CMK (cell line): ENCODE measurements around the gene TSC2.
"Not testable (repeated sequence)": the region's sequence is repeated elsewhere in the genome, so short reads cannot be mapped to it uniquely, and the experiment has no call there.

Experiments
- DNase-seq: peaks from one replicate; pipeline ENCODE4 v3.0.0-alpha.2; 2010; ENCODE audit warnings: low read depth

Gene TSC2

DNA sequence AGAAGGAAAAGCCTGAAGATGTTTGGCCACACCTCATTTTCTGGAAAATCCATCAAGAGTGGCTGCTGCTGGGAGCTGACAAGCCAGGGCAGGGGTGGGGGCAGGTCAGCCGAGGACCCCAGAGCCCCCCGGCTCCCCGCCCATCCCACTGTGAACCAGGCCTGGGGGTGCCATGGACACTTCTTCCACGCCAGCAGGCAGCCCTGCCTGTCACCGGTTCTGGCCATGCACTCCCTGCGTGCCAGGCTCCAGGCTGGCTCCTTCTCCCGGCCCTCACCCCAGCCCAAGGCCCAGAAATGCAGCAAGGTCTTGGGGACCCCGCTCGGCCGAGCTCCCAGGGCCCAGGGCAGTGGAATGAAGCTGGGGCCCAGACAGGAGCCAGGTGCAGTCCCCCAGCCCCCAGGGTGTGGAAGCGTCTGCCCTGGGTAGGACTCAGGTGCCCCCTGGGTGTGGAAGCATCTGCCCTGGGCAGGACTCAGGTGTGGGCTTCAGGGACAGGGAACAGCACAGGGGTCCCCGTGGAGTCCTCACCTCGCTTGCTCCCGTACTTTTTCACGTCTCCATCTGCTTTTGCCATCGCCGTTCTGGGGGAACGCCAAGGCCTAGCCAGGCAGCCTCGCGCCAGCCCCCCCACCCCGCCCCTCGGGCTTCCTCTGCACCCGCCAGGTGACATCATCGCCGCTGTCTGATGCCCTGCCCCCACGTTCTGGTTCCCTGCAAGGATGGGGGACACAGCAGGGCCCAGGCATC, 75.3 kb downstream of the TSC2 start:
- not testable (repeated sequence) for DNase-seq

GRCh38 chr16:2123706-2124376, 76.1 kb downstream of the TSC2 start:
- DNase-seq: not testable (repeated sequence)

GRCh38 chr16:2124377-2124693, 76.5 kb downstream of the TSC2 start:
- DNase-seq: not testable (repeated sequence)

GRCh38 chr16:2124694-2125444, 77.1 kb downstream of the TSC2 start:
- DNase-seq: not testable (repeated sequence)

- DNase-seq: not testable (repeated sequence)
Measured at GRCh38 chr16:2125609-2126008, 77.8 kb downstream of the TSC2 start.

DNA sequence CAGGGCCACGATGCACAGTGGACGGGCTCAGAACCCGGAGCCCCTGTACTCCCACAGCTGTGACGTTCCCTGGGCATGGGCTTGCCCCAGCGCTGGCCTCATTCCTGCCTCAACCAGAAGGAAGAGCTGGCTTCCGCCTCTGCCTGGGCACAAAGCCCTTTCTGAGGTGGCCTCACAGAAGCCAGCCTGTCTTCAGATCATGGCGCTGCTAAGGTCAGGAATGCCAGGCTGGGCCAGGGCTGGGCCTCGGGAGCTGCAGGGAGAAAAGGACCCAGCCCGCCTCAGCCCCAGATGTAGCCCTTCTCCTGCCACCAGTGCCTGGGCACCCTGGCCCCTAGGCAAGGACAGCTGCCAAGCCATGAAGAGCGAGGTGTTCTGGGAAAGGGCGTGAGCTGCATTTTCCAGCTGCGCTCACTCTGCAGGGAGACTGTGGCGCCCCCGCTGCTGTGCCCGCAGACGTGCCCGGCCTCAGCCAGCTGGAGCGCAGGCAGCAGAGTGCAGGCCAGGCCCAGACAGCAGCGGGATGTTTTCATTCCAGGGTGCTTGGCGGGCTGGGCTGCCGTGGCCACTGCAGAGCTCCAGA, 78.5 kb downstream of the TSC2 start:
- DNase-seq: not testable (repeated sequence)

DNA sequence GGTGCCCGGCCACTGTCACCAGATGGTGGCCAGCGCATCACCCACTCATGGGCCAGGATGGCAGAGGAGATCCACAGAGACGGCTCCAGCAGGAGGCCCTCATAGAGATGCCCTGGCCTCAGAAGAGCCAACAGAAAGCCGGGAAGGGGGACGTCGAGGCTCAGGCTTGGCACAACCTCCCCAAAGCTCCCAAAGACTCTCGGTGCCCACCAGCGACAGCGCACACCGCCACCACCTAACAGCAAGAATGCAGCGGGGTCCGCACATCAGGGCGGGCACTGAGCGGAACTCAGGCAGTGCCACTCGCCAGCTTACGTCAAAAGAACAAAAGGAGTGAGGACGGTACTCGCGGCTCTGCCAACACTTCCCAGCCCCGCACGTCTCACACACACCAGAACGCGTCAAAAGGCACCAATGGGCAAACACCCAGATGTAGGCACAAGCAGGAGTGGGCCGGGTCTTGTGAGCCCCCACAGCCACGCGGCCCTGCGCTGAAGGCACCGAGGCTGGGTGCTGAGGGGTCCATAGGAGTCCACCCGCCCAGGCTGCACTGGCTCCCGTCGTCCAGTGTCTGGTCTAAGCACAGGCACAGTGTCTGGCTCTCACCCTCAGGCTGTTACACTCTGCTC, 79.3 kb downstream of the TSC2 start:
- not testable (repeated sequence) for DNase-seq

DNA sequence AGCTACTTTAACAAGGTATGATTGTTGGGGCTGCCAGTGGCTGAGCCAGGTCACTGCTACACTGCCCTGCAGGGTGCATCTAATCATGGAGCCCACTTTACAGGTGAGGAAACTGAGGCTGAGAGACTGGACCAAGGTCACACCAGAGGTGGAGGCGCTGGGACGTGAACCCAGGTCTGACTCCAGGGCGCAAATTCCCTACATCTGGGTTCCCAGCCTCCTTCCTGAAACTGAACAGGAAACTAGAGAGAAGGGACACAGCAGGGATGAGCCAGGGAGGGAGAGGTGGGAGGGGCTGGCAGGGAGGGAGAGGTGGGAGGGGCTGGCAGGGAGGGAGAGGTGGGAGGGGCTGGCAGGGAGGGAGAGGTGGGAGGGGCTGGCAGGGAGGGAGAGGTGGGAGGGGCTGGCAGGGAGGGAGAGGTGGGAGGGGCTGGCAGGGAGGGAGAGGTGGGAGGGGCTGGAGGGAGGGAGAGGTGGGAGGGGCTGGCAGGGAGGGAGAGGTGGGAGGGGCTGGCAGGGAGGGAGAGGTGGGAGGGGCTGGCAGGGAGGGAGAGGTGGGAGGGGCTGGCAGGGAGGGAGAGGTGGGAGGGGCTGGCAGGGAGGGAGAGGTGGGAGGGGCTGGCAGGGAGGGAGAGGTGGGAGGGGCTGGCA, 80.0 kb downstream of the TSC2 start:
- DNase-seq: not testable (repeated sequence)

DNA sequence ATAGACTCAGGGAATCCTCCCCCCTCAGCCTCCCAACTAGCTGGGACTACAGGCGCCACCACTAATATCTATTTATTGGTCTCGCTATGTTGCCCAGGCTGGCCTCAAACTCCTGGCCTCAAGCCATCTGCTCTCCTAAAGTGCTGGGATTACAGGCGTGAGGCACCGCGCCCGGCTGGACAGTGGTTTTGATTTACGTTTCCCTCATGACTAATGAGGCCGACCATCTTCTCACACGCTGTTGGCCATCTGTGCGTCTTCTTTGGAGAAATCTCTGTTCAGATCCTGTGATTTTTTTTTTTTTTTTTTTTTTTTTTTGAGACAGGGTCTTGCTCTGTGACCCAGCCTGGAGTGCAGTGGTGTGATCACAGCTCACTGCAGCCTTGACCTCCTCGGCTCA, 81.5 kb downstream of the TSC2 start:
- not testable (repeated sequence) for DNase-seq

DNA sequence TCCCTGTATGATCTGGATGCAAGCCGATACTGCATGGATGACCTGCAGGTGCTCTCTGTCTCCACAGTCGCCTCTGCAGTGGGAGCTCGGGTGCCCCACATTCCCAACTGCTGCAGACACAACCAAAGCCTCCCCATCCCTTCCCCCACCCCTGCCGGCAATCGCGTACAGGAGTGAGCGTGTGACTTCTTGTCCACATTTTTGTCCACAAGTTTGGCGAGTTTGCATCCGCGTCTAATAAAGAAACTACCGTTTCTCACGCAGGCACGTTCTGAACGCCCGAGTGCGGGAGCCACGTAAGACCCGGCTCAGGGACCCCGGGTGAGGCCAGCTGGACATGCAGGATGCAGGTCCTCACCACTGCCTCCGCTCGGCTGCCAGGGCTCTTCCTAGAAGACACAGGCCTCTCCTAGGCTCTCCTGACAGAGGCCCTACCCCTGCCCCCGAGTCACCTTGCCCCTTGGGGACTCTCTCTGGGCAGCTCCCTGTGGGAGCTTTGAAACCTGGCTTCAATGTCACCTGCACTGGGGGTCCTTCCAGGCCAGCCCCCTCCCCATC, 82.2 kb downstream of the TSC2 start:
- not testable (repeated sequence) for DNase-seq

- DNase-seq: not testable (repeated sequence)
Measured at GRCh38 chr16:2133797-2134196, 86.0 kb downstream of the TSC2 start.

- DNase-seq: not testable (repeated sequence)
Measured at GRCh38 chr16:2135071-2135470, 87.3 kb downstream of the TSC2 start.

GRCh38 chr16:2135770-2136490, 88.1 kb downstream of the TSC2 start, which contains the start of gene PKD1:
Gene PKD1 (minus strand): TSS chr16:2135898. CDS start chr16:2135689, 209 bp downstream.
- DNase-seq: peak; percentile 86
